AG10803 (cell line): Measurements from ENCODE around the gene PARD3B.

Source experiments
- DNase-seq: peaks from one replicate; pipeline ENCODE4 v3.0.0; 2010; ENCODE audit warnings: low read depth
- H3K4me3 ChIP-seq: 2 replicates; pipeline ENCODE4 v1.5.1; 2011; ENCODE audit warnings: mild to moderate bottlenecking, low read length, control low read depth
- TF ChIP-seq, protein P1 (sequence below): conservative IDR thresholded peaks from 2 replicates; pipeline ENCODE4 v1.5.1; 2011; ENCODE audit warnings: mild to moderate bottlenecking, low read length, control low read depth, inconsistent platforms

Gene PARD3B

DNA sequence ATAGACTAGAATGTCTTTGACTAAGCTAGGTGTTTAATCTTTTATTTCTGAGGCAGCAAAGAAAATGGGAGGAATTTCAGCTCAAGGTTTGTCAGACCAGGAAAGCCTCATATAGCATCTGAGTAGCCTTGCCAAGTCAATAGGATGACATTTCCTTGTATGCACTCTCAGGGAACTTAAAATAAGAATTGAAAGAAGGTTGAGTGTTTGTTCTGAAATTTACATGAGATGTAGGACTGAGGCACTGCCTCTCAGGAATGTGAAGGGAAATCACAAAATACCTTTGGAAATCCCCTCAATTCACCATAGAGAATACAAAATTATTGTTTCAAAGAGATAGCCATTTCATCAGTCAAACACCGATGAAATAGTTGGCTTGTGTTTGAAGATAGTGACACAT is 745.0 kb downstream of the PARD3B start:
- no peak overlapping the region for H3K4me3 ChIP-seq
- TF ChIP-seq, protein P1, sequence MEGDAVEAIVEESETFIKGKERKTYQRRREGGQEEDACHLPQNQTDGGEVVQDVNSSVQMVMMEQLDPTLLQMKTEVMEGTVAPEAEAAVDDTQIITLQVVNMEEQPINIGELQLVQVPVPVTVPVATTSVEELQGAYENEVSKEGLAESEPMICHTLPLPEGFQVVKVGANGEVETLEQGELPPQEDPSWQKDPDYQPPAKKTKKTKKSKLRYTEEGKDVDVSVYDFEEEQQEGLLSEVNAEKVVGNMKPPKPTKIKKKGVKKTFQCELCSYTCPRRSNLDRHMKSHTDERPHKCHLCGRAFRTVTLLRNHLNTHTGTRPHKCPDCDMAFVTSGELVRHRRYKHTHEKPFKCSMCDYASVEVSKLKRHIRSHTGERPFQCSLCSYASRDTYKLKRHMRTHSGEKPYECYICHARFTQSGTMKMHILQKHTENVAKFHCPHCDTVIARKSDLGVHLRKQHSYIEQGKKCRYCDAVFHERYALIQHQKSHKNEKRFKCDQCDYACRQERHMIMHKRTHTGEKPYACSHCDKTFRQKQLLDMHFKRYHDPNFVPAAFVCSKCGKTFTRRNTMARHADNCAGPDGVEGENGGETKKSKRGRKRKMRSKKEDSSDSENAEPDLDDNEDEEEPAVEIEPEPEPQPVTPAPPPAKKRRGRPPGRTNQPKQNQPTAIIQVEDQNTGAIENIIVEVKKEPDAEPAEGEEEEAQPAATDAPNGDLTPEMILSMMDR = no peak
- no peak for DNase-seq

DNA sequence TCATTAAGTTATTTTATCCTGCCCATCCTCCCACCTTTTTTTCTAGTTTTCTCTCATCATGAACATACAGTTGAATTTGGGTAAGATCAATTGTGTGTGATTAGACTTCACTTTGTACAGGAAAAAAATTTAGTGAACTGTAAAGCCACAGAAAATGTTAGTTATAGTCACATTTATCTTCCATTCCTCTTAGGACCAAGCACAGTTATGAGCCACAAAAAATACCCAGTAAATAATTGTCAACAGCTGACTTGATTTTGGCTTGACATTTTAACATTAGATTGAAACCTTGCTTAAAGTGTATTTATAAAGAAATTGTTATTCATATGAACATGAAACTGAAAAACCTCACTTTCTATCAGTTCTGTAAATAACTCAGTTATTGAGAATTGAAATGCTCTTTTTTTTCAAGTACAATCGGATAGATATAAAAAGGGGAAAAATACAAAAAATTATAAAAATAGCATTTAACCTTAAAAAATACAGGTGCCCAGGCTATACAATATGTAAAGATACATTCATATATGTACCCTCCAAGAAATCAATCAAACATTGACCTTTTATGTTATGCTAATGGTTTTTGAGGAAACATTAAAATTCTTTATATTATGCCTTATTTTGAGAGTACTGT is 747.5 kb downstream of the PARD3B start:
- H3K4me3 ChIP-seq = no peak overlapping the region
- DNase-seq = no peak
- TF ChIP-seq, protein P1 = no peak

DNA sequence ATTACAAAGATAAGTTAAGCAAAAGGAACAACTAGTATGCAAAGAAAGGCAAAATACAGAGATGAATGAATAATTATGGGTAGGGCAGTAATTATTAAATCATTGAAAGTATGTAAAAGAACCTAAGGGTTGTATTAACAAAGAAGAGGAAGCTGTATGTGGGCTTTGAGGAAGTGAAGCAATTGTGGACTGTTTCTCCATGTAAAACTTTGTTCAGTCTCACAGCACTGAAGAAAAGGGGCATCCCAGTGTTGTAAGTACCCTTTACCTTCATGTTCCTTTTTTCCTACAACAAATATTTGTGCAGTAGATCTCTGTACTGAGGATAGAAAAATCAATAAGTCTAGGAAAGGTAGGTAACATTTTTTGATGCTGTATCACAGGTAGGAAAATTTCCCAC is 748.3 kb downstream of the PARD3B start:
- no peak overlapping the region for H3K4me3 ChIP-seq
- TF ChIP-seq, protein P1 = no peak
- DNase-seq = no peak

DNA sequence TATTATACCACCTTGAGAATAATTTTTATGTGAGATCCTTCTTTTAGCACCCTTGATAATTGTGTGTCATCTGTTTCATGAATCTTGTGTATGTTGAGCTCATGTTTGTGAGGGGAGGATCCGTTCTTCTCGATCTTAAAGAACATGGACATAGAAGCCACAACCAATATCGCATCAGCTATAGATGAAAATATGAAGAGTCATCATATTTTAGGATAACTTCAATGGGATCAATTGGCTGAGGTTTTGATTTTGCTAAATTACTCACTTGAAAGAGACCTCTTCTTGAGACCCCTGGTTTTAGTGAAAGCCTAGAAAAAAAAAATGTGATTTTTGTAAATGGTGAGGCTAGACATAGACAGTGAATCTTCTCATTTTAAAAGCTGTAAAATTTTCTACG is 751.7 kb downstream of the PARD3B start:
- TF ChIP-seq, protein P1 = no peak
- no peak overlapping the region for H3K4me3 ChIP-seq
- no peak for DNase-seq

DNA sequence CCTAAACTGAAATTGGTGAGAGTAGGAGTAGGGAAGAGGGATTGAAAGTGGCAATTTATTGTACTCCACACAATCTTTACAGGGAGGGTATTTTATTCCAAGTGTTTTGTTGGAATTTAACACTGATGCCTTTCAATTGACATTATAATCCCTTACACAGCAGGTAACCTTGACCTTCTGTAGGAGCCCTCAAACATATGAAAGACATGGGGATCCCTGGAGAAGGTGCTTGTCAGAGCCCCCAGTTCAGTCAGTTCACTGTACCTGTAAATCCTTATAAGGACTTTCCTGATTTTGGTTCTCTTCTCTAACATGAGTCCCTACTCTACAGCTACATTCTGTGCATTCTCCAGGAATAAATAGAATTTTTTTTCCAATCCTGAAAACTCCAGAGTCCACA is 752.1 kb downstream of the PARD3B start:
- no peak for DNase-seq
- TF ChIP-seq, protein P1 = no peak
- no peak overlapping the region for H3K4me3 ChIP-seq

DNA sequence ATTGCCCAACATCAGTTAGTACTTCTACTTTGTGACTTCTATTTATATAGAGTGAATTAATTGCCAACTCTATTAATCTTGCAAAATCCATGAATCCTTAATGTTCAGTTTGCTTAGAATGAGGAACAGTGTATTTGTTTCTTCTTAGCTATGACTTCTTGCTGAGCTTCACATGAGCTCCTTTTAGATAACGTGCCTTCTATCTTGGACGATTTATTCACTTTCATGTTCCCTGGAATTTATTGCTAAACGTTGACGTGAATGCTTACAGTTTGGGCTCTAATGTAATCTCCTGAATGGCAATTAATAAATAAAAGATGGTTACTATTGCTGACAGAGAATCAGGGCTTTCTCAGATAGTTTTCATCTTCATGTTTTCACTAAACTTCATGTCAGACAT is 752.6 kb downstream of the PARD3B start:
- TF ChIP-seq, protein P1 = no peak
- no peak overlapping the region for H3K4me3 ChIP-seq
- no peak for DNase-seq

DNA sequence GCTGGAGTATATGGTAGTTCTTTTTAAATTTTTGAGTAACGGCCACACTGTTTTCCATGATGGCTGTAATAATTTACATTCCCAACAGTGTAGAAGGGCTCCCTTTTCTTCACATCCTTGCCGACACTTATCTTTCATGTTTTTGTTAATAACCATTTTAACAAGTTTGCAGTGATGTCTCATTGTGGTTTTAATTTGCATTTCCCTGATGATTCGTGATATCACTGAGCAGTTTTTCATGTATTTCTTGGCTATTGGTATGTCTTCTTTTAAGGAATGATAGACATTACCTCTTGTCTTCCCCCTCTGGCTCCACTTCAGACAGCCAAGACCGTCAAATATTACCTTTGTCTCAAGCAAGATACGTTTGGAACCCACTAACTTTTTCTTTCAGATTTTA is 765.9 kb downstream of the PARD3B start:
- DNase-seq = no peak
- TF ChIP-seq, protein P1 = no peak
- H3K4me3 ChIP-seq = no peak overlapping the region
